Activated naive CD4-positive, alpha-beta T cell treated with anti-CD3 and anti-CD28 coated beads, Interleukin-2, amount 50 U/mL, for 72 hours (primary cell): ENCODE measurements around the gene BCAN. TPM values are rescaled to one million over a fixed set of nuclear protein-coding genes. Genes with fewer than 3 reads are reported as not detected.
"Not testable (repeated sequence)": the region's sequence is repeated elsewhere in the genome, so short reads cannot be mapped to it uniquely, and the experiment has no call there.

ENCODE experiments used
- ATAC-seq, 2 donors: fragments of 150-1000 bp; cut with Tn5 transposase; 2 replicates each; pipeline ENCODE4 v1.10.0; 2021; ENCODE audit warnings: mild to moderate bottlenecking in 2 of 2, moderate library complexity in 2 of 2
- DNase-seq, 2 donors: peaks; one replicate each; pipeline ENCODE4 v3.0.0; 2021 to 2022; ENCODE audit warnings: low spot score in 2 of 2
- H3K27ac Mint-ChIP-seq, 2 donors: one replicate each; pipeline ENCODE4 v1.8.0; 2022; ENCODE audit warnings: mild to moderate bottlenecking in 2 of 2, mixed read lengths in 2 of 2
- H3K36me3 Mint-ChIP-seq, 2 donors: one replicate each; pipeline ENCODE4 v1.8.0; 2022; ENCODE audit warnings: mixed read lengths in 2 of 2
- H3K9me3 Mint-ChIP-seq, 2 donors: one replicate each; pipeline ENCODE4 v1.8.0; 2022; ENCODE audit warnings: mixed read lengths in 2 of 2
- total RNA-seq, 2 donors: library from RNA; stranded (reverse); gene quantifications; one replicate each; pipeline ENCODE4 v1.2.3, GENCODE V29; 2022

BCAN gene
- not detected for total RNA-seq

- no peaks in the 10 kb centered on the region for H3K9me3 Mint-ChIP-seq
- ATAC-seq (peak; percentile 28 to 36), DNase-seq (no peak)
- no peak within 1 kb of the TSS for H3K27ac Mint-ChIP-seq
- H3K36me3 Mint-ChIP-seq = peaks cover 0 to 7% of the 10 kb centered on the region in 2 donors
Measured at GRCh38 chr1:156641761-156642264, at the start of gene BCAN. Gene BCAN (plus strand): TSS chr1:156642117. CDS start chr1:156646055, 3,938 bp downstream.

GRCh38 chr1:156592158-156592909 lies 49.6 kb upstream of the BCAN start:
- Mint-ChIP-seq H3K36me3 (peaks cover 0 to 15% of the 10 kb centered on the region in 2 donors), H3K9me3 (no peaks in the 10 kb centered on the region), H3K27ac (peak overlapping the region; percentile 68 to 90)
- ATAC-seq (no peak), DNase-seq (no peak)

- no peaks in the 10 kb centered on the region for H3K9me3 Mint-ChIP-seq
- no peak for DNase-seq
- peaks cover 0 to 15% of the 10 kb centered on the region in 2 donors for H3K36me3 Mint-ChIP-seq
- no peak for ATAC-seq
- H3K27ac Mint-ChIP-seq = peak overlapping the region; percentile 68 to 90
Measured at GRCh38 chr1:156592910-156593660, 48.8 kb upstream of the BCAN start.

- DNase-seq (no peak), ATAC-seq (no peak)
- Mint-ChIP-seq H3K36me3 (peaks cover 3 to 15% of the 10 kb centered on the region in 2 donors), H3K9me3 (no peaks in the 10 kb centered on the region), H3K27ac (no peak overlapping the region)
Measured at GRCh38 chr1:156593661-156593989, 48.3 kb upstream of the BCAN start.

- Mint-ChIP-seq H3K36me3 (peaks cover 8 to 15% of the 10 kb centered on the region in 2 donors), H3K27ac (no peak overlapping the region), H3K9me3 (no peaks in the 10 kb centered on the region)
- ATAC-seq (no peak), DNase-seq (no peak)
Measured at GRCh38 chr1:156594190-156594589, 47.7 kb upstream of the BCAN start.

GRCh38 chr1:156595016-156595415 lies 46.9 kb upstream of the BCAN start:
- no peaks in the 10 kb centered on the region for H3K9me3 Mint-ChIP-seq
- H3K27ac Mint-ChIP-seq = peak overlapping the region; percentile 73 to 77
- ATAC-seq (no peak), DNase-seq (no peak)
- peaks cover 8 to 15% of the 10 kb centered on the region in 2 donors for H3K36me3 Mint-ChIP-seq

GRCh38 chr1:156596426-156596825 lies 45.5 kb upstream of the BCAN start:
- Mint-ChIP-seq H3K36me3 (peaks cover 18 to 24% of the 10 kb centered on the region in 2 donors), H3K27ac (peak overlapping the region in 1 of 2 donors; percentile 85), H3K9me3 (no peaks in the 10 kb centered on the region)
- no peak for ATAC-seq
- no peak for DNase-seq

- Mint-ChIP-seq H3K36me3 (peaks cover 18 to 19% of the 10 kb centered on the region in 2 donors), H3K27ac (peak overlapping the region; percentile 44 to 46), H3K9me3 (no peaks in the 10 kb centered on the region)
- DNase-seq (no peak), ATAC-seq (no peak)
Measured at GRCh38 chr1:156598125-156598524, 43.8 kb upstream of the BCAN start.

- Mint-ChIP-seq H3K9me3 (no peaks in the 10 kb centered on the region), H3K27ac (peak overlapping the region; percentile 46 to 67), H3K36me3 (peaks cover 18 to 19% of the 10 kb centered on the region in 2 donors)
- ATAC-seq = no peak
- no peak for DNase-seq
Measured at GRCh38 chr1:156598731-156599432, 43.0 kb upstream of the BCAN start.

- H3K27ac Mint-ChIP-seq = peak overlapping the region; percentile 92 to 100
- peak; percentile 30 to 63 for ATAC-seq
- H3K36me3 Mint-ChIP-seq = peaks cover 18 to 19% of the 10 kb centered on the region in 2 donors
- no peak for DNase-seq
- H3K9me3 Mint-ChIP-seq = no peaks in the 10 kb centered on the region
Measured at GRCh38 chr1:156599811-156600210, 42.1 kb upstream of the BCAN start.

GRCh38 chr1:156600733-156601121 lies 41.2 kb upstream of the BCAN start:
- peak in 1 of 2 donors; percentile 5 for ATAC-seq
- peaks cover 12 to 18% of the 10 kb centered on the region in 2 donors for H3K36me3 Mint-ChIP-seq
- H3K9me3 Mint-ChIP-seq = no peaks in the 10 kb centered on the region
- no peak for DNase-seq
- H3K27ac Mint-ChIP-seq = peak overlapping the region; percentile 92 to 100

- Mint-ChIP-seq H3K27ac (peak within 1 kb of the TSS; percentile 92 to 100), H3K36me3 (peaks cover 11 to 18% of the 10 kb centered on the region in 2 donors), H3K9me3 (no peaks in the 10 kb centered on the region)
- ATAC-seq (peak; percentile 81 to 84), DNase-seq (peak; percentile 73 to 83)
Measured at GRCh38 chr1:156601122-156601830, 40.6 kb upstream of the BCAN start, which contains the start of gene GPATCH4. Gene GPATCH4 (minus strand): TSS chr1:156601479.

GRCh38 chr1:156601892-156602291 lies 40.0 kb upstream of the BCAN start:
- peaks cover 11 to 18% of the 10 kb centered on the region in 2 donors for H3K36me3 Mint-ChIP-seq
- no peaks in the 10 kb centered on the region for H3K9me3 Mint-ChIP-seq
- DNase-seq = no peak
- peak overlapping the region; percentile 92 to 100 for H3K27ac Mint-ChIP-seq
- ATAC-seq = peak; percentile 4 to 15

- no peaks in the 10 kb centered on the region for H3K9me3 Mint-ChIP-seq
- peak overlapping the region in 1 of 2 donors; percentile 92 for H3K27ac Mint-ChIP-seq
Measured at GRCh38 chr1:156602557-156602993, 39.3 kb upstream of the BCAN start.

GRCh38 chr1:156607344-156607743 lies 34.6 kb upstream of the BCAN start:
- DNase-seq, ATAC-seq, H3K9me3 Mint-ChIP-seq, H3K36me3 Mint-ChIP-seq, H3K27ac Mint-ChIP-seq: not testable (repeated sequence)

More at GRCh38 chr1:156602557-156602993, 39.3 kb upstream of the BCAN start:
- DNase-seq = no peak
- ATAC-seq = no peak
- H3K36me3 Mint-ChIP-seq = peaks cover 11 to 18% of the 10 kb centered on the region in 2 donors
